ENCODE measurements around the gene SPATC1L. TPM values are rescaled to one million over a fixed set of nuclear protein-coding genes. Genes with fewer than 3 reads are reported as not detected.
A peak's percentile ranks its signal among the peaks of the same experiment; 100 is the strongest.

SPATC1L gene
- total RNA-seq, 1 donor from 2014 or later = 0.40 TPM

DNA sequence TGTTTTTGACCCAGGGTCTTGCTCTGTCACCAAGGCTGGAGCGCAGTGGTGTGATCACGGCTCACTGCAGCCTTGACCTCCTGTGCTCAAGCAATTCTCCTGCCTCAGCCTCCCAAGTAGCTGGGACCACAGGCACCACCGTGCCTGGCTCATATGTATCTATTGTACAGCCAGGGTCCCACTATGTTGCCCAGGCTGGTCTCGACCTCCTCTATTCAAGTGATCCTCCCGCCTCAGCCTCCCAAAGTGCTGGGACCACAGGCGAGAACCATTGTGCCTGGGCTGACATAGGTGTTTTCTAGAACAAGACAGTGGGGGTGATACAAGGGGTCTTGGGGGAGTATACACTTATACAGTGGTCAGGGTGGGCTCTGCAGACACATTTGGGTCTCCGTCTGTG lies 46.4 kb downstream of the SPATC1L start:
- DNase-seq (ENCODE audit: low spot score) (no peak), ATAC-seq (no peak)

- DNase-seq (ENCODE audit: low spot score) (no peak), ATAC-seq (peak; percentile 27)
Measured at GRCh38 chr21:46136739-46137349, 47.4 kb downstream of the SPATC1L start.

DNA sequence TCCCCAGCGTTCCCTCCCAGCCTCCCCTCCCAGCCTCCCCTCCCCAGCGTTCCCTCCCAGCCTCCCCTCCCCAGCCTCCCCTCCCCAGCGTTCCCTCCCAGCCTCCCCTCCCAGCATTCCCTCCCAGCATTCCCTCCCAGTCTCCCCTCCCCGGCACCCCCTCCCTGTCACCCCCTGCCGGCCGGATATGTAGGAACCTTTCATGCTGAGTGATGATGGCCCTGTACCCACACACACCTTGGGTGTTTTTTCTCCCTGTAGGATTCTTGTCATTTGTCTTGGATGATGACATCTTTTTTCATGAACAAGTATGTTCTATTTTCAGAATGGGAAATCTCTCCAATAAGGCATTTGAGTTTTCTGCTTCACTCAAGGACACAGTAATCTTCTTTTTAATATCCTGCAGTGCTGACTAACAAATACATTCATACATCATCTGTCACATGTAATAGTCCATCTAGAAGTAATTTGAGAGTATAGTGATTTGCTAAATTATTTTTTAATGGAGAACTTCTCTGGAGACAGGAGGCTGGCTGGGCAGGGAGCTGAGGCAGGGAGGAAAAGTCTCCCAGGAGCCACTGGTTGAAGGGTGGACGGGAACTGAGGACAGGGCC lies 48.4 kb downstream of the SPATC1L start:
- DNase-seq (ENCODE audit: low spot score) (no peak), ATAC-seq (no peak)

GRCh38 chr21:46131838-46132651 lies 52.2 kb downstream of the SPATC1L start:
- DNase-seq (ENCODE audit: low spot score) = no peak
- ATAC-seq = no peak

DNA sequence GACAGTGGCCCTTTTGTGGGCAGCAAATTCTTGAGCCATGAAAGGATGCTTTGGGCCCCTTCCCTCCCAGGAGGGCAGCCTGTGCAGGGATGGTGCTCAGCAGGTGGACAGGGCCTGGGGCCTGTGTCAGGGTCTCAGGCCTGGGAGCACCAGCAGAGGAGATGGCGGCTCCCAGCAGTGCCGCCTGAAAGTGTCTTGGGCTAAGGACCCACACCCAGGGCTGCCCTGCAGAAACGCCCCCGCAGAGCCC lies 52.7 kb downstream of the SPATC1L start:
- no peak for DNase-seq (ENCODE audit: low spot score)
- no peak for ATAC-seq

GRCh38 chr21:46130831-46131587 lies 53.2 kb downstream of the SPATC1L start:
- ATAC-seq = no peak
- DNase-seq (ENCODE audit: low spot score) = no peak

GRCh38 chr21:46129846-46130651 lies 54.2 kb downstream of the SPATC1L start:
- DNase-seq (ENCODE audit: low spot score) = peak; percentile 52
- ATAC-seq = no peak

DNA sequence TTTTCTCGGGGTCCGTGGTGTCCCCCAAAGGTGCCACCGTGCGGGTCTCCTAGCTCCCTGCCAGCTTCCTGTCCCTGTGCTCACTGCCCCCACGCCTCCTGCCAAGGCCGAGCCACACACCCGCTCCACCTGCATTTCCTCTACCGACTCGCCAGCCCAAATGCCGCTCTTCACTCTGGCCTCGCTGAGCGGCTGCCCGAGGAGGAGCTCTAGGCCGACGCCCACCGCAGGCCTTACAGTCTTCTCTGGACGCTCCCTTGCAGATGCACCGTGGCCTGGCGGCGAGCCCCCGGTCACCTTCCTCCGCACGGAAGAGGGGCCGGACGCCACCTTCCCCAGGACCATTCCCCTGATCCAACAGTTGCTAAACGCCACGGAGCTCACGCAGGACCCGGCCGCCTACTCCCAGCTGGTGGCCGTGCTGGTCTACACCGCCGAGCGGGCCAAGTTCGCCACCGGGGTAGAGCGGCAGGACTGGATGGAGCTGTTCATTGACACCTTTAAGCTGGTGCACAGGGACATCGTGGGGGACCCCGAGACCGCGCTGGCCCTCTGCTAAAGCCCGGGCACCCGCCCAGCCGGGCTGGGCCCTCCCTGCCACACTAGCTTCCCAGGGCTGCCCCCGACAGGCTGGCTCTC lies 55.2 kb downstream of the SPATC1L start:
- peak; percentile 1 for ATAC-seq
- DNase-seq (ENCODE audit: low spot score) = peak; percentile 58

DNA sequence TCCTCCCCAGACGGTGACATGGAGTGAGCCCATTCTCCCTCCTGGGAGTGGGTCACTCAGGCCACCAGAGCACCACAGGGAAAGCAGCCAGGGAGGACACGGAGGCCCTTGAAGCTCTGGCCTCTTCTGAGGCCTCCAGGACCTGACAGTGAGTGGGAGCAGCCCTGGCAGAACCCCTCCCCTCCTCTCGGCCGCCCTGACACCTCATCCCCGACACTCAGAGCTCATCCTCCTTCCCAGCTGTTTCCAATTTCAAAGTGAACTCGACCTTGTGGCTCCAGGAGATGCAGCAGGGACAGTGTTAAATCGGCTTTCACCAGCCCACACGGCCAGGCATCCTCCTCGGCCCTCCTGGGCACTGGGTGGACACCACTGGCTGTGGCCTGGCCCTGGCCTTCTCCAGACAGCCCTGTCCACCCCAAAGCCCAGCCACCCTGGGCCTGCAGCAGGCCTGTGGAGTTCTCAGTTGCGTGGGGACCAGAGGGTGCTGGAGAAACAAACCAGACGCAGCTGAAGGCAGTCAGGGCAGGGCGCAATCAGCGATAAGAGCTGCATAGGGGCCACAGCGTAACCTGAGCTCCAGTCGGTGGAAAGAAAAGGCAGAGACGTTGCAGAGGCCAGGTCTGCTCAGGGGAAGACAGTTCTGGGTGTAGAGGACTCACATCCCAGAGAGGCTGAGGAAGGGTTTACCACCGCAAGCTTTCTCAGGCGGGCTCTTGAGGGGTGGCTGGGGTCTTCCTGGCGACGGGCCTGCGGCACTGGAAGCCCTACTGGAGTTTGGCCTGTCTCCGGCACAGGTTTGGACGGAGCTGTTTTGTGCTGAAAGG lies 55.9 kb downstream of the SPATC1L start:
- ATAC-seq = peak; percentile 4
- peak; percentile 46 for DNase-seq (ENCODE audit: low spot score)

DNA sequence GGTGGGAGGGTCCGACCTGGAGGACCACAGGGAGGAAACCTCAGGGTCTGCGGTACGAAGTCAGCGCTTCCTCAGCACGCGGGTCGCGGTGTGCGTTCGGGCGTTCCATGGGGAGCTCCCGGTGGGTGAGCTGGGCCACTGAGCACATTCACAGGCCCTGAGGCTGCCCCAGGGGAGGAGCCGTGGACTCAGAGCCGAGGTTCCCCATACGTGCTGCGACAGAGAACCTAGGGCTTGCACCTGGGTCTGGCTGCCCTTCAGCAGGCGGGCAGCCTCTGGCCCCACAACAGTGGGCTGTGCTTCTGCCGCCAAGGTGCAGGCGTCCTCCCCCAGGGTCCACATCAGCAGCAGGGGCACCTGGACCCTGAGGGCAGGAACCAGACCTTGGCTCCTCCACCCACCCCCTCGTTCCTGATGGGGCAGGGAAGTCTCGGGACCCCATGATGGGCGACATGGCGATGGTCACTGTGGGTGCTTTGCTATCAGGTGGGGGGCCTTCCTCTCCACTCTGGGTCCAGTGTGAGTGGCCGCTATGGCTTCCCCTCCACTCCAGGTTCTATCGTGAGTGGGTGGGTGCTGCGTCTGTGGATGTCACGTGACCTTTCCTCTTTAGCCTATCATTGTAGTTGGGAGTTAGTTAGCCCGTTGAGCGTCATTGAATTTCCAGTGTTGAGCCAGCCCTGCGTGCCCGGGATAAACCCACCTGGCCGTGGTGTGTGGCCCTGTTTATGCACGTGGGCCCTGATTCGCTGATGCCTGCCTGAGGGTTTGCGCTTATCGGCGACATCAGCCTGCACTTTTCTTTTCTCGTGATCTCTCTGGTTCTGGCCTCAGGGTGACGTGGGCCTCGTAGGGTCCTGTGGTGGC lies 56.8 kb downstream of the SPATC1L start:
- ATAC-seq = peak; percentile 6
- DNase-seq (ENCODE audit: low spot score) = peak; percentile 55

GRCh38 chr21:46126309-46127238 lies 57.7 kb downstream of the SPATC1L start:
- ATAC-seq (peak; percentile 3), DNase-seq (ENCODE audit: low spot score) (peak; percentile 60)

DNA sequence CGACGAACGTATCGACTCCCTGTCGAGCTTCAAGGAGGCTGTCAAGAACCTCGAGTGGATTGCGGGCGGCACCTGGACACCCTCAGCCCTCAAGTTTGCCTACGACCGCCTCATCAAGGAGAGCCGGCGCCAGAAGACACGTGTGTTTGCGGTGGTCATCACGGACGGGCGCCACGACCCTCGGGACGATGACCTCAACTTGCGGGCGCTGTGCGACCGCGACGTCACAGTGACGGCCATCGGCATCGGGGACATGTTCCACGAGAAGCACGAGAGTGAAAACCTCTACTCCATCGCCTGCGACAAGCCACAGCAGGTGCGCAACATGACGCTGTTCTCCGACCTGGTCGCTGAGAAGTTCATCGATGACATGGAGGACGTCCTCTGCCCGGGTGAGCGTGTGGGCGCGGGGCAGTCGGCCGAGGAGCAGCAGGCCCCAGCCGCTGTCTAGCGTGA lies 58.4 kb downstream of the SPATC1L start:
- DNase-seq (ENCODE audit: low spot score) = no peak
- no peak for ATAC-seq

GRCh38 chr21:46124926-46125845 lies 59.1 kb downstream of the SPATC1L start:
- peak; percentile 55 for DNase-seq (ENCODE audit: low spot score)

DNA sequence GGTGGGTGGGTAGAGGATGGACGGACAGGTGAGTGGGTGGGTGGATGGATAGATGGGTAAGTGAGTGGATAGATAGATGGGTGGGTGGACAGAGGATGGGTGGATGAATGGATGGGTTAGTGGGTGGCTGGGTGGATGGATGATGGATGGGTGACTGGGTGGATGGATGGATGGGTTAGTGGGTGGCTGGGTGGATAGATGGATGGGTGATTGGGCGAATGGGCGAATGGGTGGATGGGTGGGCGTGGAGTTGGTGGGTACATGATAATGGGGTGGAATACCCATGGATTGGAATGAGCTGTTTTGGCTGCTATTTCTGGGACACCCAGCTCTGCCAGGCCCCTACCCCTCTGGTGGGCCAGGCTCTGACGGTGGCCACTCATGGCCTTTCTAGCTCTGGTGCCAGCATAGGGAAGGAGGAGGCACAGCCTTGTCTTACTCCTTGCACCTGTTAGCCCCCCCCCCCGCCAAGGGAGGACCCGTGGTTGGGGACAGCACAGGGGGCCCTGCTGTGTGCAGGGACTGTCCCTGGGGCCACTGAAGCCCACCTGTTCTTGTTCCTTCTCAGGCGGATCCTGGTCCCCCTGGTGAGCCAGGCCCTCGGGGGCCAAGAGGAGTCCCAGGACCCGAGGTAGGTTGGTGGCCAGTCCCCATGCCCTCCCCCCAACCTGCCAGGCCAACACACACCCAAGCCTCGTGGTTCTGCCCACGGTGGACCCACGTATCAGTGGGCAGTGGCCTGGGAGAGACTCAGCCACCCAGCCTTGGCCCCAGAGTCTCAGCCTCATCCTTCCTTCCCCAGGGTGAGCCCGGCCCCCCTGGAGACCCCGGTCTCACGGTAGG lies 60.0 kb downstream of the SPATC1L start:
- DNase-seq (ENCODE audit: low spot score) = peak; percentile 56
- ATAC-seq = no peak

More at GRCh38 chr21:46124926-46125845, 59.1 kb downstream of the SPATC1L start:
- ATAC-seq = peak; percentile 4
